ENCODE results near the gene TMEM176B. TPM values are rescaled to one million over a fixed set of nuclear protein-coding genes. Genes with fewer than 3 reads are reported as not detected.

TMEM176B gene
- polyA plus RNA-seq, 1 experiment = not detected

- TF ChIP-seq CTCF (IDR thresholded peaks at IDR 0.05; ENCODE audit: insufficient read depth, low read depth, low read length) = no peak
- H3K36me3 ChIP-seq (ENCODE audit: control insufficient read depth, insufficient read depth, low read length) = no peaks in the 10 kb centered on the region
- CTCF ChIA-PET = no interaction called here
- no peak overlapping the region for H3K4me3 ChIP-seq (ENCODE audit: low read depth, low read length)
- no peaks in the 10 kb centered on the region for H3K27me3 ChIP-seq (ENCODE audit: control insufficient read depth, insufficient read depth, low read length)
- POLR2A ChIA-PET = no interaction called here
- DNase-seq (ENCODE audit: low read depth) = no peak
These were observed 6.7 kb upstream of the TMEM176B start for GRCh38 chr7:150806863-150807262.

- ChIA-PET POLR2A (no interaction called here), CTCF (no interaction called here)
- no peak for DNase-seq (ENCODE audit: low read depth)
- H3K4me3 ChIP-seq (ENCODE audit: low read depth, low read length) = no peak overlapping the region
- no peak for TF ChIP-seq CTCF (IDR thresholded peaks at IDR 0.05; ENCODE audit: insufficient read depth, low read depth, low read length)
- H3K36me3 ChIP-seq (ENCODE audit: control insufficient read depth, insufficient read depth, low read length) = no peaks in the 10 kb centered on the region
- peaks cover under 1% of the 10 kb centered on the region; the same call in 1 of the 2 replicates for H3K27me3 ChIP-seq (ENCODE audit: control insufficient read depth, insufficient read depth, low read length)
These were observed 6.3 kb upstream of the TMEM176B start for GRCh38 chr7:150806454-150806853.

DNA sequence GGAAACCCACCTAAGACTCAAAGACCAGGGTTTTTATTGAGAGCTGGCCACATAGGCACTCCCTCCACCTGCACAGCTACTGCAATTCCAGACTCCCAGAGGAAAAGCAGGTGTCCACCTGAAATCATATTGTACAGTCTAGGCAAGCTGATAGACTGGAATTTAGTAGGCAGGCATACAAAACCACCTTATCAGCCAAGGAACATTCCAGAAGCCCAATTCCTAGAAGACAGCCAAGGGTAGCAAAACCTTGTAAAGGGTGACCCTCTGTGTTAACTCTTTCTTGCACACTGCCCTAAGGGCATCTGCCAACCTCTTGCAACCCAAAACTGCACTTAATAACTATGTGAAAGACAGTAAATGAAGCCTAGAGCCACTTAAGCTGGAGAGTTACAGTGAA is 5.7 kb upstream of the TMEM176B start:
- ChIA-PET CTCF (no interaction called here), POLR2A (no interaction called here)
- peaks cover 4% of the 10 kb centered on the region; the same call in 1 of the 2 replicates for H3K27me3 ChIP-seq (ENCODE audit: control insufficient read depth, insufficient read depth, low read length)
- no peak overlapping the region for H3K4me3 ChIP-seq (ENCODE audit: low read depth, low read length)
- no peak for TF ChIP-seq CTCF (IDR thresholded peaks at IDR 0.05; ENCODE audit: insufficient read depth, low read depth, low read length)
- DNase-seq (ENCODE audit: low read depth) = no peak
- no peaks in the 10 kb centered on the region for H3K36me3 ChIP-seq (ENCODE audit: control insufficient read depth, insufficient read depth, low read length)

DNA sequence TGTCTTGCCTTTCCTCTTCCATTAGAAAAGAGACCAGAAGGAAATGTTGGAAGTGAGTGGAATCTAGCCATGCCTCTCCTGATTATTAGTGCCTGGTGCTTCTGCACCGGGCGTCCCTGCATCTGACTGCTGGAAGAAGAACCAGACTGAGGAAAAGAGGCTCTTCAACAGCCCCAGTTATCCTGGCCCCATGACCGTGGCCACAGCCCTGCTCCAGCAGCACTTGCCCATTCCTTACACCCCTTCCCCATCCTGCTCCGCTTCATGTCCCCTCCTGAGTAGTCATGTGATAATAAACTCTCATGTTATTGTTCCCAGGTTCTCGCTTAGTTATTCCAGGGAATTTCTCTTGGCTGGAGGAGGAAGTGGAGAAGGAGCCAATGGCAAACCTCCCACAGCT is 4.6 kb upstream of the TMEM176B start:
- POLR2A ChIA-PET = no interaction called here

DNA sequence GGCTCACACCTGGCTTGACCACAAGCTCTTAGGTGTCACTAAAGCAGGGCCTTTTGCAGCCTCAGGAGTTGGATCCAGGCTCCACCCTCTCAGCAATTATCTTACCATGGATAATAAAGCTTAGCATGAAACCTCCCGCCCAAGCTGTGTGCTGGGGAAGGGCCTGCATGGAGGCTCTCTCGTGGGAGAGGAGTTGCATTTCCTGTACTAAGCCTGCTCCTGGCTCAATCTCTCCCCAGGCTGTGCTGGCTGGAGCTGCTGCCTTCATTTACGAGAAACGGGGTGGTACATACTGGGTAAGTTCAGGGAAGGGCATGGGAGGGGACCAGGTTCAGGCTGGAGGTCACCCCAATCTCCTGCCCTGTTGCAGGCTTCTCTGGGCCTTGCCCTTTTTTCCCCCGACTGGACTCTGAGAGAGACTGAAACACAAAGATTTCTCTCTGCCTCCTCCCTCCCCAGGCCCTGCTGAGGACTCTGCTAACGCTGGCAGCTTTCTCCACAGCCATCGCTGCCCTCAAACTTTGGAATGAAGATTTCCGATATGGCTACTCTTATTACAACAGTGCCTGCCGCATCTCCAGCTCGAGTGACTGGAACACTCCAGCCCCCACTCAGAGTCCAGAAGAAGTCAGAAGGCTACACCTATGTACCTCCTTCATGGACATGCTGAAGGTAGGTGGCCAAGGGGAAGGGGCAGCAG is 3.1 kb upstream of the TMEM176B start:
- Histone ChIP-seq H3K36me3 (ENCODE audit: control insufficient read depth, insufficient read depth, low read length) (no peaks in the 10 kb centered on the region), H3K4me3 (ENCODE audit: low read depth, low read length) (no peak overlapping the region), H3K27me3 (ENCODE audit: control insufficient read depth, insufficient read depth, low read length) (peaks cover 11% of the 10 kb centered on the region; the same call in 1 of the 2 replicates)
- ChIA-PET CTCF (no interaction called here), POLR2A (no interaction called here)
- TF ChIP-seq CTCF (IDR thresholded peaks at IDR 0.05; ENCODE audit: insufficient read depth, low read depth, low read length) = no peak
- DNase-seq (ENCODE audit: low read depth) = no peak

More for the DNA sequence above, 4.6 kb upstream of the TMEM176B start:
- TF ChIP-seq CTCF (IDR thresholded peaks at IDR 0.05; ENCODE audit: insufficient read depth, low read depth, low read length) = no peak
- Histone ChIP-seq H3K27me3 (ENCODE audit: control insufficient read depth, insufficient read depth, low read length) (peaks cover 11% of the 10 kb centered on the region; the same call in 1 of the 2 replicates), H3K36me3 (ENCODE audit: control insufficient read depth, insufficient read depth, low read length) (no peaks in the 10 kb centered on the region), H3K4me3 (ENCODE audit: low read depth, low read length) (no peak overlapping the region)
- CTCF ChIA-PET = no interaction called here
- DNase-seq (ENCODE audit: low read depth) = no peak
